Measurements from ENCODE around the gene CCPG1.

CCPG1 gene

DNA sequence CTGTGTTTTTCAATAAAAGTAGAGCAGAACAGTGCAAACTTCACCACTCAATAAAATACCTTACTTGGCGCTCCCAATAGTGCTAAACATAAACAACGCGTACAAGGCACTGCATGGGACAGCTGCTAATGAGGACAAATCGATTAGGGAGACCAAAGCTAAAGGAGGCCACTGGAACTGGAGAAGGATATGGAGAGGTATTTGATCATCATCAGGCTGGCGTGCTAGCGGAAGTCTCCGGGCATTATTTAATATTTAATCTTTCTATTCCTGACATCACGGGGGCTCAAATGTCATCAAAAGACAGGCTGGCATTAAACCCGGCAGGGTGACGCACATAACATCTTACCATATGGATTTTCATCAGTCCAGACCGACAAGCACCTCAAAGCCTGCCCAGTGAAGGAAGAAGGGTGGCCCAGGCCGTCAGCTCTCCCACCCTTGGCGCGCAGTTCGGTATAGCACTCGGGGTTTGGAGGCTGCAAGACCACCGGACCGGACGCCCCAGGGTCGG lies 604 bp downstream of the CCPG1 start:
- Histone ChIP-seq H2BK12ac (ENCODE audit: low read length) (no peak overlapping the region), H3K9me3 (replicated peaks in 1 of 2; ENCODE audit: control insufficient read depth in 2 of 2, insufficient read depth in 1 of 2, low read depth in 1 of 2, low read length in 2 of 2) (no peaks in the 10 kb centered on the region), H3K18ac (ENCODE audit: low read length) (peak overlapping the region; percentile 89), H4K91ac (ENCODE audit: low read depth, low read length, poor library complexity) (no peak overlapping the region), H3K14ac (ENCODE audit: low read length) (peak overlapping the region; percentile 72), H3K9ac (ENCODE audit: low read depth, low read length, poor library complexity) (peak overlapping the region; percentile 85), H3K4me3 (ENCODE audit: low read length in 2 of 2) (peak overlapping the region; percentile 88 to 95), H2BK15ac (ENCODE audit: low read length) (no peak overlapping the region), H3K79me1 (ENCODE audit: low read depth, low read length) (peaks cover 2% of the 10 kb centered on the region), H3K36me3 (replicated peaks in 1 of 2; ENCODE audit: control insufficient read depth in 2 of 2, insufficient read depth in 2 of 2, low read length in 2 of 2) (no peaks in the 10 kb centered on the region), H3K23ac (ENCODE audit: low read depth, low read length, poor library complexity) (no peak overlapping the region), H3K4me2 (ENCODE audit: insufficient read depth, low read length, poor library complexity, severe bottlenecking) (peak overlapping the region; percentile 63), H2BK5ac (ENCODE audit: low read length) (peak overlapping the region; percentile 76), H3K27me3 (ENCODE audit: control insufficient read depth in 3 of 3, insufficient read depth in 3 of 3, low read depth in 1 of 3, low read length in 3 of 3) (no peaks in the 10 kb centered on the region), H3K4me1 (ENCODE audit: control insufficient read depth in 2 of 2, insufficient read depth in 1 of 2, low read depth in 1 of 2, low read length in 2 of 2) (peaks cover 0 to 4% of the 10 kb centered on the region in 2 donors), H3K27ac (replicated peaks; ENCODE audit: low read length) (peak overlapping the region; percentile 80), H2BK120ac (ENCODE audit: low read depth, low read length) (no peak overlapping the region), H3K4ac (ENCODE audit: low read length) (no peak overlapping the region), H4K8ac (ENCODE audit: low read depth, low read length) (no peak overlapping the region), H2AFZ (ENCODE audit: low read length) (peak overlapping the region; percentile 98), H2AK5ac (ENCODE audit: low read depth, low read length) (no peak overlapping the region)
- DNase-seq (ENCODE audit: low spot score) = peak; percentile 3
- WGBS, 2 donors (ENCODE audit: extremely low coverage in 2 of 2, insufficient read length in 2 of 2, insufficient replicate concordance in 1 of 2) = no CpG with 5 or more reads among the region's 20 CpGs

DNA sequence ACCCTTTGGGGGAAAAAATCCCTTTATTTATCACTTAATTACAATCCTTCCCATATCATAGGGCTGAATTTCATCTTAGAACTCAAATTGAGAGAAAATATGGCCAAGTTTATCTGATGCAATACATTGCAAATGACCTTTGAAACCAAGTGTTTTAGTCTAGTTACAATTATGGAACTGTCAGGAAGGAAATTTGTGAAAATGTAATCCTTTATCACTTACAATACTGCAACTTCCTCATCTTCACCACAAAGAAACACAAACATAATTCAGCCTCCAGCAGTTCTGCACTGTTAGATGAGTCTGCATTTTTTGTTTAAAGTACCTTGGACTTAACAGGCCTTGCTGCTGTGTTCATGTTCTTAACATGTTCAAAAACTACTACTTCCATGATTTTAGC lies 4.6 kb downstream of the CCPG1 start:
- H4K91ac ChIP-seq (ENCODE audit: low read depth, low read length, poor library complexity) = no peak overlapping the region
- H2AFZ ChIP-seq (ENCODE audit: low read length) = no peak overlapping the region
- no peak overlapping the region for H3K14ac ChIP-seq (ENCODE audit: low read length)
- no peak overlapping the region for H3K4ac ChIP-seq (ENCODE audit: low read length)
- H3K27ac ChIP-seq (replicated peaks; ENCODE audit: low read length) = no peak overlapping the region
- no peak overlapping the region for H3K23ac ChIP-seq (ENCODE audit: low read depth, low read length, poor library complexity)
- H3K4me1 ChIP-seq (ENCODE audit: control insufficient read depth in 2 of 2, insufficient read depth in 1 of 2, low read depth in 1 of 2, low read length in 2 of 2) = peaks cover 0 to 4% of the 10 kb centered on the region in 2 donors
- no peak overlapping the region for H4K8ac ChIP-seq (ENCODE audit: low read depth, low read length)
- H2BK5ac ChIP-seq (ENCODE audit: low read length) = no peak overlapping the region
- H2BK120ac ChIP-seq (ENCODE audit: low read depth, low read length) = no peak overlapping the region
- no peaks in the 10 kb centered on the region for H3K27me3 ChIP-seq (ENCODE audit: control insufficient read depth in 3 of 3, insufficient read depth in 3 of 3, low read depth in 1 of 3, low read length in 3 of 3)
- no peak overlapping the region for H3K18ac ChIP-seq (ENCODE audit: low read length)
- no peak for DNase-seq (ENCODE audit: low spot score)
- peaks cover 2% of the 10 kb centered on the region for H3K79me1 ChIP-seq (ENCODE audit: low read depth, low read length)
- H3K4me3 ChIP-seq (ENCODE audit: low read length in 2 of 2) = no peak overlapping the region
- no peak overlapping the region for H3K9ac ChIP-seq (ENCODE audit: low read depth, low read length, poor library complexity)
- no peaks in the 10 kb centered on the region for H3K36me3 ChIP-seq (replicated peaks in 1 of 2; ENCODE audit: control insufficient read depth in 2 of 2, insufficient read depth in 2 of 2, low read length in 2 of 2)
- no peaks in the 10 kb centered on the region for H3K9me3 ChIP-seq (replicated peaks in 1 of 2; ENCODE audit: control insufficient read depth in 2 of 2, insufficient read depth in 1 of 2, low read depth in 1 of 2, low read length in 2 of 2)
- no peak overlapping the region for H2BK15ac ChIP-seq (ENCODE audit: low read length)
- no peak overlapping the region for H2BK12ac ChIP-seq (ENCODE audit: low read length)
- H2AK5ac ChIP-seq (ENCODE audit: low read depth, low read length) = no peak overlapping the region
- H3K4me2 ChIP-seq (ENCODE audit: insufficient read depth, low read length, poor library complexity, severe bottlenecking) = no peak overlapping the region

DNA sequence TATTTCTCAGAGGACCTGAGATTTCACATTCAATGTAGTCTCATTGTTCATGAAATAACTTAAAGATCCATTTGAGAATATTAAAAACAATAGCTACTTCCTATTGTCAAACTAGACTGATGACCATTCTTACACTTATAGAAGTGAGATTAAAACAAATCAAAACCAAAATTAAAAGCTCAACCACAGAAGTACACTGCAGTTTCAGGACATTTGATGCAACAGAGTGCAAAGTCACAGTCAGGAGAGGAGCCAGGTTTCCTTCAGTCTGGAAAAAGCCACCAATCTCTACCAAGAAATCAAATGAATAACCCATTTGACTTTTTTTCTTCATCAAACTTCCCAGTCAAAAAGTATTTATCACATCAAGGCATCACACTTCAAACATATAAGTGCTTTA lies 5.5 kb downstream of the CCPG1 start:
- Histone ChIP-seq H2AK5ac (ENCODE audit: low read depth, low read length) (no peak overlapping the region), H3K18ac (ENCODE audit: low read length) (no peak overlapping the region), H2AFZ (ENCODE audit: low read length) (no peak overlapping the region), H3K27ac (replicated peaks; ENCODE audit: low read length) (no peak overlapping the region), H3K9me3 (replicated peaks in 1 of 2; ENCODE audit: control insufficient read depth in 2 of 2, insufficient read depth in 1 of 2, low read depth in 1 of 2, low read length in 2 of 2) (no peaks in the 10 kb centered on the region), H2BK12ac (ENCODE audit: low read length) (no peak overlapping the region), H3K23ac (ENCODE audit: low read depth, low read length, poor library complexity) (no peak overlapping the region), H3K4me3 (ENCODE audit: low read length in 2 of 2) (no peak overlapping the region), H3K79me1 (ENCODE audit: low read depth, low read length) (peaks cover 2% of the 10 kb centered on the region), H3K4me1 (ENCODE audit: control insufficient read depth in 2 of 2, insufficient read depth in 1 of 2, low read depth in 1 of 2, low read length in 2 of 2) (peaks cover 0 to 4% of the 10 kb centered on the region in 2 donors), H2BK120ac (ENCODE audit: low read depth, low read length) (no peak overlapping the region), H4K8ac (ENCODE audit: low read depth, low read length) (no peak overlapping the region), H2BK5ac (ENCODE audit: low read length) (no peak overlapping the region), H3K9ac (ENCODE audit: low read depth, low read length, poor library complexity) (no peak overlapping the region), H3K4ac (ENCODE audit: low read length) (no peak overlapping the region), H3K36me3 (replicated peaks in 1 of 2; ENCODE audit: control insufficient read depth in 2 of 2, insufficient read depth in 2 of 2, low read length in 2 of 2) (no peaks in the 10 kb centered on the region), H4K91ac (ENCODE audit: low read depth, low read length, poor library complexity) (no peak overlapping the region), H3K4me2 (ENCODE audit: insufficient read depth, low read length, poor library complexity, severe bottlenecking) (no peak overlapping the region), H3K27me3 (ENCODE audit: control insufficient read depth in 3 of 3, insufficient read depth in 3 of 3, low read depth in 1 of 3, low read length in 3 of 3) (no peaks in the 10 kb centered on the region), H2BK15ac (ENCODE audit: low read length) (no peak overlapping the region), H3K14ac (ENCODE audit: low read length) (no peak overlapping the region)
- no peak for DNase-seq (ENCODE audit: low spot score)

DNA sequence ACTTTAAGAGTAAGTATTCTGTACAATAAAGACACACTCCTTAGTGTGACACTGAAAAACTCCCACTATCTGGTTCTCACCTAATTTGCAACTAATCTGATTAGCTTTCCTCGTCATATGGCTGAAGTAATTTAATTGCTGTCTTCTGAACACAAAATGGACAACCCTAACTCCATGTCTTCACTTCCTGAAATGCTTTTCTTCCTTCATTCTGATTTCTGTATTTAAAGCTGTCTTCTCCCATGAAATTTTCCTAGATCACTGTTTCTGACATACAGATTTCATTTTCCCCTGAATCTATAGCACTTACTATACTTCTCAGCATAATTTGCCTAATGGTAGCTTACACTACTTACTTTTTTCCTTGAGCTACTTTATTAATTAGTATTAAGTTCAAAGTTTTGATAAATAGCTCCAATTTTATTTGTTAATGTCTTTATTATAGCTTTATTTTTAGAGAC lies 6.3 kb downstream of the CCPG1 start:
- WGBS, 2 donors (ENCODE audit: extremely low coverage in 2 of 2, insufficient read length in 2 of 2, insufficient replicate concordance in 1 of 2) = no CpG with 5 or more reads among the region's 1 CpG

More for the DNA sequence above, 6.3 kb downstream of the CCPG1 start:
- Histone ChIP-seq H3K27me3 (ENCODE audit: control insufficient read depth in 3 of 3, insufficient read depth in 3 of 3, low read depth in 1 of 3, low read length in 3 of 3) (no peaks in the 10 kb centered on the region), H3K9me3 (replicated peaks in 1 of 2; ENCODE audit: control insufficient read depth in 2 of 2, insufficient read depth in 1 of 2, low read depth in 1 of 2, low read length in 2 of 2) (no peaks in the 10 kb centered on the region), H3K18ac (ENCODE audit: low read length) (no peak overlapping the region), H3K36me3 (replicated peaks in 1 of 2; ENCODE audit: control insufficient read depth in 2 of 2, insufficient read depth in 2 of 2, low read length in 2 of 2) (no peaks in the 10 kb centered on the region), H2BK15ac (ENCODE audit: low read length) (no peak overlapping the region), H3K27ac (replicated peaks; ENCODE audit: low read length) (no peak overlapping the region), H3K79me1 (ENCODE audit: low read depth, low read length) (peaks cover 2% of the 10 kb centered on the region), H2AK5ac (ENCODE audit: low read depth, low read length) (no peak overlapping the region), H2BK12ac (ENCODE audit: low read length) (no peak overlapping the region), H3K9ac (ENCODE audit: low read depth, low read length, poor library complexity) (no peak overlapping the region), H2AFZ (ENCODE audit: low read length) (no peak overlapping the region), H3K23ac (ENCODE audit: low read depth, low read length, poor library complexity) (no peak overlapping the region), H3K14ac (ENCODE audit: low read length) (no peak overlapping the region), H4K91ac (ENCODE audit: low read depth, low read length, poor library complexity) (no peak overlapping the region), H3K4me3 (ENCODE audit: low read length in 2 of 2) (no peak overlapping the region), H3K4me1 (ENCODE audit: control insufficient read depth in 2 of 2, insufficient read depth in 1 of 2, low read depth in 1 of 2, low read length in 2 of 2) (no peaks in the 10 kb centered on the region), H3K4me2 (ENCODE audit: insufficient read depth, low read length, poor library complexity, severe bottlenecking) (no peak overlapping the region), H3K4ac (ENCODE audit: low read length) (no peak overlapping the region), H4K8ac (ENCODE audit: low read depth, low read length) (no peak overlapping the region), H2BK120ac (ENCODE audit: low read depth, low read length) (no peak overlapping the region), H2BK5ac (ENCODE audit: low read length) (no peak overlapping the region)
- DNase-seq (ENCODE audit: low spot score) = no peak
